GM23338 (cell line): ENCODE results near the gene CARMIL1. TPM values are rescaled to one million over a fixed set of nuclear protein-coding genes. Genes with fewer than 3 reads are reported as not detected.
"Not testable (repeated sequence)": the region's sequence is repeated elsewhere in the genome, so short reads cannot be mapped to it uniquely, and the experiment has no call there.

Experiments
- ATAC-seq: fragments of 200-7000 bp; cut with Tn5 transposase; 3 replicates; pipeline ENCODE4 v1.9.1; 2020
- DNase-seq: peaks from one replicate; pipeline ENCODE4 v3.0.0-alpha.2; 2015; ENCODE audit warnings: low spot score
- H2AFZ ChIP-seq: fragments of 200-600 bp; sonication (generic); 2 replicates; pipeline ENCODE4 v1.8.0; 2016; ENCODE audit warnings: antibody characterized with exemption, mild to moderate bottlenecking, moderate library complexity
- H3F3A ChIP-seq: fragments of 200-600 bp; sonication (generic); replicated peaks from 2 replicates; pipeline ENCODE4 v1.8.0; 2017; ENCODE audit warnings: antibody characterized with exemption, mixed run types, low read depth
- H3K27ac ChIP-seq: fragments of 200-600 bp; sonication (generic); 2 replicates; pipeline ENCODE4 v1.6.1; 2016; ENCODE audit warnings: low read depth
- H3K27me3 ChIP-seq: fragments of 200-600 bp; sonication (generic); 2 replicates; pipeline ENCODE4 v1.8.0; 2016; ENCODE audit warnings: mild to moderate bottlenecking, mixed run types, moderate library complexity; ENCODE audit not compliant: insufficient read depth
- H3K36me3 ChIP-seq: fragments of 200-600 bp; sonication (generic); 2 replicates; pipeline ENCODE4 v1.8.0; 2016; ENCODE audit warnings: mild to moderate bottlenecking; ENCODE audit not compliant: insufficient read depth
- H3K4me1 ChIP-seq: fragments of 200-600 bp; sonication (generic); 2 replicates; pipeline ENCODE4 v1.8.0; 2016; ENCODE audit warnings: mild to moderate bottlenecking, moderate library complexity; ENCODE audit not compliant: insufficient read depth
- H3K4me2 ChIP-seq: fragments of 200-600 bp; sonication (generic); 2 replicates; pipeline ENCODE4 v1.7.1; 2017; ENCODE audit warnings: mixed run types
- H3K4me3 ChIP-seq: fragments of 200-600 bp; sonication (generic); 2 replicates; pipeline ENCODE4 v1.6.1; 2016; ENCODE audit warnings: mixed run types
- H3K79me2 ChIP-seq: fragments of 200-600 bp; sonication (generic); replicated peaks from 2 replicates; pipeline ENCODE4 v1.8.0; 2017; ENCODE audit warnings: mild to moderate bottlenecking; ENCODE audit not compliant: insufficient read depth
- H3K9me2 ChIP-seq: fragments of 200-600 bp; sonication (generic); 2 replicates; pipeline ENCODE4 v1.8.0; 2017; ENCODE audit not compliant: insufficient read depth
- H4K20me1 ChIP-seq: fragments of 200-600 bp; sonication (generic); replicated peaks from 2 replicates; pipeline ENCODE4 v1.8.0; 2017; ENCODE audit warnings: mild to moderate bottlenecking; ENCODE audit not compliant: insufficient read depth
- H3K27ac Mint-ChIP-seq: 2 replicates; pipeline ENCODE4 v1.8.0; 2020; ENCODE audit warnings: inconsistent platforms, mild to moderate bottlenecking, moderate library complexity, mixed read lengths
- H3K27me3 Mint-ChIP-seq: 3 replicates; pipeline ENCODE4 v1.8.0; 2022; ENCODE audit warnings: low read depth, mild to moderate bottlenecking, moderate library complexity, mixed read lengths, inconsistent platforms; ENCODE audit not compliant: insufficient read depth, poor library complexity
- H3K36me3 Mint-ChIP-seq: 3 replicates; pipeline ENCODE4 v1.8.0; 2021; ENCODE audit warnings: low read depth, mild to moderate bottlenecking, inconsistent platforms, moderate library complexity, mixed read lengths
- H3K4me1 Mint-ChIP-seq: 3 replicates; pipeline ENCODE4 v1.8.0; 2020; ENCODE audit warnings: mild to moderate bottlenecking, inconsistent platforms, mixed read lengths
- H3K4me3 Mint-ChIP-seq: 3 replicates; pipeline ENCODE4 v1.8.0; 2021; ENCODE audit warnings: moderate library complexity, mild to moderate bottlenecking, inconsistent platforms, mixed read lengths
- H3K9me3 Mint-ChIP-seq: 3 replicates; pipeline ENCODE4 v1.8.0; 2020; ENCODE audit warnings: moderate library complexity, mild to moderate bottlenecking, inconsistent platforms, mixed read lengths
- ZNF462 ChIP-seq: fragments of 250-450 bp; sonication (Bioruptor Pico); IDR thresholded peaks from 2 replicates; pipeline ENCODE4 v1.5.0; 2020; ENCODE audit warnings: mild to moderate bottlenecking, moderate library complexity
- polyA plus RNA-seq: library from polyadenylated mRNA; unstranded; fragments of >200 nt; fragmentation: Nextera tagmentation; extraction: Ambion mirVana; gene quantifications from 2 replicates; pipeline ENCODE4 v1.2.1, GENCODE V29; 2016
- total RNA-seq: library from RNA; depleted of rRNA; stranded (reverse); fragments of >200 nt; shearing (Covaris generic); gene quantifications from 2 replicates; pipeline ENCODE4 v1.2.3, GENCODE V29; 2014

CARMIL1 gene
- total and polyA plus RNA-seq, 2 experiments from 2014 or later: 43.2 to 66.9 TPM

DNA sequence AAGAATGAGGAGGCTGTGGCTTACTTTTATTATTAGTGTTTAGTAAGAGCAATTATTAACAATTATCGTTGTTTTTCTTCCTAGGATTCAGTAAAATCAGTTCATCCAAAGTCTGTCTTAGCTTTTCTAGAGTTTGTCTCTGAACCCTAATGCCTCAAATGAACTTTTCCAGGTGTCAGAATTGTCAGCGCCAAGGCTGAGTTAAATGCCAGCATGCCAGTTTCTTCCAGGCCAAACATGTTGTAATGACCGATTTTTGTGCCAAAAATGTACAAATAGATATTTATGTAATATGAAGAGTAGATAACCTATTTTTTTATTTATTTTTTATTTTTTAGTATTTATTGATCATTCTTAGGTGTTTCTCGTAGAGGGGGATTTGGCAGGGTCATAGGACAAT is 306.1 kb downstream of the CARMIL1 start:
- no peak overlapping the region for H3K4me3 ChIP-seq
- H2AFZ ChIP-seq: no peak overlapping the region
- no peaks in the 10 kb centered on the region for H3K9me2 ChIP-seq
- Mint-ChIP-seq H3K9me3 (no peaks in the 10 kb centered on the region), H3K4me3 (no peak overlapping the region), H3K27ac (no peak overlapping the region), H3K27me3 (peaks cover 2% of the 10 kb centered on the region), H3K4me1 (no peaks in the 10 kb centered on the region), H3K36me3 (peaks cover 32% of the 10 kb centered on the region; the same call in 2 of the 3 replicates)
- no peak for DNase-seq
- TF ChIP-seq ZNF462 (CRISPR knock-in tag): no peak
- H3F3A ChIP-seq: no peaks in the 10 kb centered on the region
- no peaks in the 10 kb centered on the region for H3K27me3 ChIP-seq
- no peak overlapping the region for H3K4me2 ChIP-seq
- H4K20me1 ChIP-seq: no peaks in the 10 kb centered on the region; the same call in 1 of the 2 replicates
- H3K4me1 ChIP-seq: no peaks in the 10 kb centered on the region
- H3K36me3 ChIP-seq: no peaks in the 10 kb centered on the region
- ATAC-seq: no peak
- H3K79me2 ChIP-seq: no peaks in the 10 kb centered on the region
- no peak overlapping the region for H3K27ac ChIP-seq

- H3K36me3 Mint-ChIP-seq: peaks cover 32% of the 10 kb centered on the region; the same call in 2 of the 3 replicates
Observed at GRCh38 chr6:25586119-25586518, 306.9 kb downstream of the CARMIL1 start.

More at GRCh38 chr6:25586119-25586518, 306.9 kb downstream of the CARMIL1 start:
- not testable (repeated sequence) for H2AFZ ChIP-seq, H3K27ac Mint-ChIP-seq, H3K4me3 ChIP-seq, H3K4me1 Mint-ChIP-seq, ATAC-seq, H3K4me1 ChIP-seq, DNase-seq, H3K4me3 Mint-ChIP-seq, H3K27ac ChIP-seq, H3K36me3 ChIP-seq, H3K9me2 ChIP-seq, H3F3A ChIP-seq, H3K79me2 ChIP-seq, H3K4me2 ChIP-seq, H3K27me3 ChIP-seq, H4K20me1 ChIP-seq, H3K27me3 Mint-ChIP-seq, H3K9me3 Mint-ChIP-seq
